SK-N-SH (cell line): ENCODE data around the gene IER2.

Experiments used
- CHD2 ChIP-seq: fragments of 150-350 bp; IDR thresholded peaks from 2 replicates; pipeline ENCODE4 v1.6.1; 2018; ENCODE audit warnings: low read length; ENCODE audit not compliant: partially characterized antibody
- EZH2phosphoT487 ChIP-seq: fragments of 200-600 bp; sonication (generic); IDR thresholded peaks from 2 replicates; pipeline ENCODE4 v1.6.1; 2017; ENCODE audit warnings: low read depth, mixed run types, mild to moderate bottlenecking, antibody characterized with exemption, moderate library complexity, borderline replicate concordance
- GABPA ChIP-seq: IDR thresholded peaks from 2 replicates; pipeline ENCODE4 v1.4.0; 2012; ENCODE audit warnings: low read depth, mild to moderate bottlenecking
- POLR2AphosphoS5 ChIP-seq: IDR thresholded peaks from 2 replicates; pipeline ENCODE4 v1.6.1; 2012; ENCODE audit warnings: low read depth, low read length
- RAD21 ChIP-seq: IDR thresholded peaks from 2 replicates; pipeline ENCODE4 v1.6.1; 2012; ENCODE audit warnings: mild to moderate bottlenecking, low read length
- YY1 ChIP-seq: IDR thresholded peaks from 2 replicates; pipeline ENCODE4 v1.4.0; 2012; ENCODE audit warnings: low read depth, mild to moderate bottlenecking
- TF ChIP-seq, protein P1 (sequence below): fragments of 200-600 bp; sonication (generic); IDR thresholded peaks from 2 replicates; pipeline ENCODE4 v1.6.1; 2017; ENCODE audit warnings: antibody characterized with exemption, mild to moderate bottlenecking, moderate library complexity
- TF ChIP-seq, protein P2 (sequence below): IDR thresholded peaks from 2 replicates; pipeline ENCODE4 v1.6.1; 2012; ENCODE audit warnings: mild to moderate bottlenecking, low read depth, low read length, moderate library complexity

GRCh38 chr19:13189600-13189999 is 39.4 kb downstream of the IER2 start:
- TF ChIP-seq, protein P1, sequence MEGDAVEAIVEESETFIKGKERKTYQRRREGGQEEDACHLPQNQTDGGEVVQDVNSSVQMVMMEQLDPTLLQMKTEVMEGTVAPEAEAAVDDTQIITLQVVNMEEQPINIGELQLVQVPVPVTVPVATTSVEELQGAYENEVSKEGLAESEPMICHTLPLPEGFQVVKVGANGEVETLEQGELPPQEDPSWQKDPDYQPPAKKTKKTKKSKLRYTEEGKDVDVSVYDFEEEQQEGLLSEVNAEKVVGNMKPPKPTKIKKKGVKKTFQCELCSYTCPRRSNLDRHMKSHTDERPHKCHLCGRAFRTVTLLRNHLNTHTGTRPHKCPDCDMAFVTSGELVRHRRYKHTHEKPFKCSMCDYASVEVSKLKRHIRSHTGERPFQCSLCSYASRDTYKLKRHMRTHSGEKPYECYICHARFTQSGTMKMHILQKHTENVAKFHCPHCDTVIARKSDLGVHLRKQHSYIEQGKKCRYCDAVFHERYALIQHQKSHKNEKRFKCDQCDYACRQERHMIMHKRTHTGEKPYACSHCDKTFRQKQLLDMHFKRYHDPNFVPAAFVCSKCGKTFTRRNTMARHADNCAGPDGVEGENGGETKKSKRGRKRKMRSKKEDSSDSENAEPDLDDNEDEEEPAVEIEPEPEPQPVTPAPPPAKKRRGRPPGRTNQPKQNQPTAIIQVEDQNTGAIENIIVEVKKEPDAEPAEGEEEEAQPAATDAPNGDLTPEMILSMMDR: no peak
- TF ChIP-seq POLR2AphosphoS5 (no peak), YY1 (no peak), GABPA (no peak), EZH2phosphoT487 (no peak), CHD2 (no peak), RAD21 (no peak)
- TF ChIP-seq, protein P2, sequence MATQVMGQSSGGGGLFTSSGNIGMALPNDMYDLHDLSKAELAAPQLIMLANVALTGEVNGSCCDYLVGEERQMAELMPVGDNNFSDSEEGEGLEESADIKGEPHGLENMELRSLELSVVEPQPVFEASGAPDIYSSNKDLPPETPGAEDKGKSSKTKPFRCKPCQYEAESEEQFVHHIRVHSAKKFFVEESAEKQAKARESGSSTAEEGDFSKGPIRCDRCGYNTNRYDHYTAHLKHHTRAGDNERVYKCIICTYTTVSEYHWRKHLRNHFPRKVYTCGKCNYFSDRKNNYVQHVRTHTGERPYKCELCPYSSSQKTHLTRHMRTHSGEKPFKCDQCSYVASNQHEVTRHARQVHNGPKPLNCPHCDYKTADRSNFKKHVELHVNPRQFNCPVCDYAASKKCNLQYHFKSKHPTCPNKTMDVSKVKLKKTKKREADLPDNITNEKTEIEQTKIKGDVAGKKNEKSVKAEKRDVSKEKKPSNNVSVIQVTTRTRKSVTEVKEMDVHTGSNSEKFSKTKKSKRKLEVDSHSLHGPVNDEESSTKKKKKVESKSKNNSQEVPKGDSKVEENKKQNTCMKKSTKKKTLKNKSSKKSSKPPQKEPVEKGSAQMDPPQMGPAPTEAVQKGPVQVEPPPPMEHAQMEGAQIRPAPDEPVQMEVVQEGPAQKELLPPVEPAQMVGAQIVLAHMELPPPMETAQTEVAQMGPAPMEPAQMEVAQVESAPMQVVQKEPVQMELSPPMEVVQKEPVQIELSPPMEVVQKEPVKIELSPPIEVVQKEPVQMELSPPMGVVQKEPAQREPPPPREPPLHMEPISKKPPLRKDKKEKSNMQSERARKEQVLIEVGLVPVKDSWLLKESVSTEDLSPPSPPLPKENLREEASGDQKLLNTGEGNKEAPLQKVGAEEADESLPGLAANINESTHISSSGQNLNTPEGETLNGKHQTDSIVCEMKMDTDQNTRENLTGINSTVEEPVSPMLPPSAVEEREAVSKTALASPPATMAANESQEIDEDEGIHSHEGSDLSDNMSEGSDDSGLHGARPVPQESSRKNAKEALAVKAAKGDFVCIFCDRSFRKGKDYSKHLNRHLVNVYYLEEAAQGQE: no peak
